Activated CD4-positive, alpha-beta T cell treated with anti-CD3 and anti-CD28 coated beads, Interleukin-2, amount 50 U/mL, for 24 hours (primary cell): Measurements from ENCODE around the gene KRTAP27-1.

Experiments used
- DNase-seq, 2 donors: peaks; one replicate each; pipeline ENCODE4 v3.0.0-alpha.2; 2020; ENCODE audit warnings: low read depth in 1 of 2, low spot score in 1 of 2

Gene KRTAP27-1

GRCh38 chr21:30289215-30289614, 48.3 kb downstream of the KRTAP27-1 start, which contains the start of gene KRTAP25-1:
Gene KRTAP25-1, minus strand, starts transcription at chr21:30289514. Its CDS starts 24 bp downstream, at chr21:30289490.
- DNase-seq: no peak
